Endodermal cell (in vitro differentiated cells): ENCODE measurements around the gene ICOS. TPM values are rescaled to one million over a fixed set of nuclear protein-coding genes. Genes with fewer than 3 reads are reported as not detected.

Experiments used
- DNase-seq: peaks from one replicate; pipeline ENCODE4 v3.0.0-alpha.2; 2017
- H3K27ac ChIP-seq: 2 replicates; pipeline ENCODE4 v1.5.1; 2013; ENCODE audit warnings: mild to moderate bottlenecking, low read depth, low read length, moderate library complexity
- H3K27me3 ChIP-seq: 2 replicates; pipeline ENCODE4 v1.6.1; 2013; ENCODE audit warnings: mild to moderate bottlenecking, low read length, moderate library complexity; ENCODE audit not compliant: insufficient read depth, control insufficient read depth, poor library complexity, severe bottlenecking
- H3K36me3 ChIP-seq: 2 replicates; pipeline ENCODE4 v1.7.0; 2013; ENCODE audit warnings: mild to moderate bottlenecking, low read length, moderate library complexity; ENCODE audit not compliant: control insufficient read depth, insufficient read depth
- H3K4me1 ChIP-seq: one replicate; pipeline ENCODE4 v1.7.0; 2013; ENCODE audit warnings: low read length; ENCODE audit not compliant: control insufficient read depth, insufficient read depth
- H3K4me3 ChIP-seq: 2 replicates; pipeline ENCODE4 v1.5.1; 2013; ENCODE audit warnings: mild to moderate bottlenecking, low read length, moderate library complexity
- H3K9ac ChIP-seq: 2 replicates; pipeline ENCODE4 v1.6.1; 2013; ENCODE audit warnings: mild to moderate bottlenecking, low read length, moderate library complexity; ENCODE audit not compliant: poor library complexity, severe bottlenecking; ENCODE audit errors: extremely low read depth
- H3K9me3 ChIP-seq: 2 replicates; pipeline ENCODE4 v1.6.1; 2013; ENCODE audit warnings: mild to moderate bottlenecking, low read length, moderate library complexity; ENCODE audit not compliant: control insufficient read depth
- H3K27ac Mint-ChIP-seq: 2 replicates; pipeline ENCODE4 v1.8.0; 2020; ENCODE audit warnings: mixed read lengths
- H3K27me3 Mint-ChIP-seq: 2 replicates; pipeline ENCODE4 v1.8.0; 2021; ENCODE audit warnings: mild to moderate bottlenecking, mixed read lengths; ENCODE audit not compliant: insufficient read depth
- H3K36me3 Mint-ChIP-seq: 2 replicates; pipeline ENCODE4 v1.8.0; 2020; ENCODE audit warnings: low read depth, mixed read lengths
- H3K4me1 Mint-ChIP-seq: 2 replicates; pipeline ENCODE4 v1.8.0; 2020; ENCODE audit warnings: mixed read lengths
- H3K4me3 Mint-ChIP-seq: 2 replicates; pipeline ENCODE4 v1.8.0; 2020; ENCODE audit warnings: mild to moderate bottlenecking, moderate library complexity, mixed read lengths
- H3K9me3 Mint-ChIP-seq: 2 replicates; pipeline ENCODE4 v1.8.0; 2020; ENCODE audit warnings: mild to moderate bottlenecking, mixed read lengths
- WGBS, 2 experiments: methylation state at CpG; one replicate each; pipeline versions ENCODE4 v1.1.5 to v1.1.7; 2013; ENCODE audit warnings: missing lambda C conversion rate in 2 of 2, mixed read lengths in 1 of 2; ENCODE audit not compliant: insufficient coverage in 1 of 2, insufficient read length in 1 of 2; 5-methylcytosine and 5-hydroxymethylcytosine counted together
- total RNA-seq, 2 donors: library from RNA; stranded (reverse); fragmentation: NEBNext Ultra II Directional in 1 of 2; extraction: Animal tissue kit (Norgen Biotek cat#: 25700) in 1 of 2; gene quantifications; 2 replicates in 1 of 2; 3 replicates in 1 of 2; pipeline ENCODE4 v1.2.1, GENCODE V29; 2021
- TF ChIP-seq, protein P1 (sequence below): fragments of 200-600 bp; sonication (generic); conservative IDR thresholded peaks from 2 replicates; pipeline ENCODE4 v1.5.0; 2021; ENCODE audit warnings: antibody characterized with exemption, mild to moderate bottlenecking

ICOS gene
- total RNA-seq, 2 donors from 2014 or later, result not detected

DNA sequence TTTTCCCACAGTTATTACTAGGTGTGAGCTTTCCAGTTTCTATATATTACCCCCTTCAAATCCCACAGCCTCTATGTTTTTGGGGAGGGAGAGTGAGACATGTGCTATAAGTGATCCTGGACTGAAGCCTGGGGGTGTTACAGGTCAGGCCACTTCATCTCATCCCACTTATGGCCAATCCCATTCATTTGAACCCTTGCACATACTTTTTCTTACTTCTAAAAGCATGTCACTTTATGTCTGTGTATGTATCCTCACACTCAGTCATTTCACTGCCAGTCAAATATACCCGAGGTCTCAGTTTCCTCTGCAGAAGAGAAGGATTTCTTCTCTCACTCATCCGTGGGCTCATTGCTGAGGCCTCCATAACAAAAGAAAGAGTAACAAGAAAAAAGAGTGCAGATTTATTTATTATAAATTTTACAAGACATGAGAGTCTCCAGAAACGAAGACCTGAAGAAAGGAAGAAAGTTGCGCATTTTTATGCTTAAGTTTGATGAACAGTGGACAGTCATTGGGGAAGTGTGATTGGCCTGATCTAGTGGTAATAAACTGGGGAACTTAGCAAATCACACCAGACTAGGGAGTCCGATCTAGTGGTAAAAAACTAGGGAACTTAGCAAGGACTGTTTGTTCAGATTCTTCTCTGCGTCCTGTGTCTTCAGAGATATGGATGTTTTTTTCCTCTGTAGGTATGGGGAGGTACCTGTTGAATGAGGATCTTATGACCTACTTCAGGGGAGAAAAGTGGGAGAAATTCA is 52.1 kb downstream of the ICOS start:
- H3K4me1 Mint-ChIP-seq, result no peaks in the 10 kb centered on the region
- TF ChIP-seq, protein P1, sequence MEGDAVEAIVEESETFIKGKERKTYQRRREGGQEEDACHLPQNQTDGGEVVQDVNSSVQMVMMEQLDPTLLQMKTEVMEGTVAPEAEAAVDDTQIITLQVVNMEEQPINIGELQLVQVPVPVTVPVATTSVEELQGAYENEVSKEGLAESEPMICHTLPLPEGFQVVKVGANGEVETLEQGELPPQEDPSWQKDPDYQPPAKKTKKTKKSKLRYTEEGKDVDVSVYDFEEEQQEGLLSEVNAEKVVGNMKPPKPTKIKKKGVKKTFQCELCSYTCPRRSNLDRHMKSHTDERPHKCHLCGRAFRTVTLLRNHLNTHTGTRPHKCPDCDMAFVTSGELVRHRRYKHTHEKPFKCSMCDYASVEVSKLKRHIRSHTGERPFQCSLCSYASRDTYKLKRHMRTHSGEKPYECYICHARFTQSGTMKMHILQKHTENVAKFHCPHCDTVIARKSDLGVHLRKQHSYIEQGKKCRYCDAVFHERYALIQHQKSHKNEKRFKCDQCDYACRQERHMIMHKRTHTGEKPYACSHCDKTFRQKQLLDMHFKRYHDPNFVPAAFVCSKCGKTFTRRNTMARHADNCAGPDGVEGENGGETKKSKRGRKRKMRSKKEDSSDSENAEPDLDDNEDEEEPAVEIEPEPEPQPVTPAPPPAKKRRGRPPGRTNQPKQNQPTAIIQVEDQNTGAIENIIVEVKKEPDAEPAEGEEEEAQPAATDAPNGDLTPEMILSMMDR, result no peak
- 90 to 94% methylated on average over 2 to 6 of the region's 6 CpGs for WGBS, 2 experiments

GRCh38 chr2:203989521-203989920 is 53.0 kb downstream of the ICOS start:
- Histone ChIP-seq H3K27ac (no peak overlapping the region), H3K9me3 (no peaks in the 10 kb centered on the region), H3K27me3 (no peaks in the 10 kb centered on the region), H3K4me1 (no peaks in the 10 kb centered on the region), H3K36me3 (no peaks in the 10 kb centered on the region), H3K9ac (no peak overlapping the region), H3K4me3 (no peak overlapping the region)
- Mint-ChIP-seq H3K36me3 (no peaks in the 10 kb centered on the region), H3K9me3 (no peaks in the 10 kb centered on the region), H3K4me1 (no peaks in the 10 kb centered on the region), H3K27me3 (no peaks in the 10 kb centered on the region), H3K4me3 (no peak overlapping the region), H3K27ac (no peak overlapping the region)
- TF ChIP-seq, protein P1, result no peak
- WGBS, 2 experiments, result 88% methylated on average over 2 of the region's 2 CpGs; no CpG with 5 or more reads in 1 of the 2 experiments
- no peak for DNase-seq

More for the DNA sequence above, 52.1 kb downstream of the ICOS start:
- Mint-ChIP-seq H3K27ac (no peak overlapping the region), H3K9me3 (no peaks in the 10 kb centered on the region), H3K4me3 (no peak overlapping the region), H3K27me3 (no peaks in the 10 kb centered on the region), H3K36me3 (no peaks in the 10 kb centered on the region)
- no peak overlapping the region for H3K27ac ChIP-seq
- no peak for DNase-seq
- no peak overlapping the region for H3K4me3 ChIP-seq
- no peaks in the 10 kb centered on the region for H3K9me3 ChIP-seq
- no peaks in the 10 kb centered on the region for H3K36me3 ChIP-seq
- no peak overlapping the region for H3K9ac ChIP-seq
- H3K27me3 ChIP-seq, result no peaks in the 10 kb centered on the region
- H3K4me1 ChIP-seq, result no peaks in the 10 kb centered on the region

- no peak overlapping the region for H3K27ac ChIP-seq
- no peaks in the 10 kb centered on the region for H3K9me3 ChIP-seq
- no peaks in the 10 kb centered on the region for H3K36me3 ChIP-seq
- TF ChIP-seq, protein P1, result no peak
- no peaks in the 10 kb centered on the region for H3K27me3 ChIP-seq
- WGBS, 2 experiments, result 83% methylated on average over 1 of the region's 1 CpG; no CpG with 5 or more reads in 1 of the 2 experiments
- no peak overlapping the region for H3K27ac Mint-ChIP-seq
- H3K4me1 ChIP-seq, result no peaks in the 10 kb centered on the region
- H3K36me3 Mint-ChIP-seq, result no peaks in the 10 kb centered on the region
- H3K4me3 Mint-ChIP-seq, result no peak overlapping the region
- no peak overlapping the region for H3K4me3 ChIP-seq
- no peaks in the 10 kb centered on the region for H3K9me3 Mint-ChIP-seq
- H3K27me3 Mint-ChIP-seq, result no peaks in the 10 kb centered on the region
- DNase-seq, result no peak
- H3K9ac ChIP-seq, result no peak overlapping the region
- peaks cover 3% of the 10 kb centered on the region for H3K4me1 Mint-ChIP-seq
Measured at GRCh38 chr2:203992509-203992908, 55.9 kb downstream of the ICOS start.
